Mononuclear cell (primary cell): ENCODE results near the gene NODAL. TPM values are rescaled to one million over a fixed set of nuclear protein-coding genes. Genes with fewer than 3 reads are reported as not detected.
"Not testable (repeated sequence)": the region's sequence is repeated elsewhere in the genome, so short reads cannot be mapped to it uniquely, and the experiment has no call there.

ENCODE experiments used
- H3K27me3 ChIP-seq: 2 replicates; pipeline ENCODE4 v1.6.0; 2011; ENCODE audit warnings: low read length, control low read depth; ENCODE audit not compliant: insufficient read depth
- H3K4me1 ChIP-seq: 2 replicates; pipeline ENCODE4 v1.5.1; 2011; ENCODE audit warnings: mild to moderate bottlenecking, low read length, control low read depth; ENCODE audit not compliant: insufficient read depth
- H3K4me3 ChIP-seq: 2 replicates; pipeline ENCODE4 v1.5.1; 2011; ENCODE audit warnings: mild to moderate bottlenecking, low read length, moderate library complexity
- H3K9me3 ChIP-seq: 2 replicates; pipeline ENCODE4 v1.5.1; 2011; ENCODE audit warnings: low read depth, mild to moderate bottlenecking, control low read depth, low read length
- total RNA-seq: library from RNA; depleted of rRNA; stranded (reverse); fragments of >200 nt; gene quantifications from one replicate; pipeline ENCODE4 v1.2.3, GENCODE V29; 2012

The NODAL gene
- not detected for total RNA-seq

GRCh38 chr10:70441161-70441894 is at the start of gene NODAL:
NODAL (minus strand) TSS chr10:70441681; CDS start chr10:70441667, 14 bp downstream.
- Histone ChIP-seq H3K27me3 (peaks cover 45% of the 10 kb centered on the region), H3K9me3 (no peaks in the 10 kb centered on the region), H3K4me3 (no peak within 1 kb of the TSS), H3K4me1 (peaks cover 16% of the 10 kb centered on the region)

- H3K4me1 ChIP-seq = peaks cover 25% of the 10 kb centered on the region
- no peaks in the 10 kb centered on the region for H3K27me3 ChIP-seq
- no peaks in the 10 kb centered on the region for H3K9me3 ChIP-seq
- no peak overlapping the region for H3K4me3 ChIP-seq
Measured at GRCh38 chr10:70490142-70490541, 48.7 kb upstream of the NODAL start.

- H3K9me3 ChIP-seq = no peaks in the 10 kb centered on the region
- H3K4me1 ChIP-seq = peaks cover 3% of the 10 kb centered on the region
- no peaks in the 10 kb centered on the region for H3K27me3 ChIP-seq
- no peak overlapping the region for H3K4me3 ChIP-seq
Measured at GRCh38 chr10:70487824-70488223, 46.3 kb upstream of the NODAL start.

- not testable (repeated sequence) for H3K9me3 ChIP-seq
- H3K4me1 ChIP-seq = peaks cover 26% of the 10 kb centered on the region
Measured at GRCh38 chr10:70483872-70484271, 42.4 kb upstream of the NODAL start.

GRCh38 chr10:70482982-70483760 is 41.7 kb upstream of the NODAL start:
- no peak overlapping the region for H3K4me3 ChIP-seq
- H3K4me1 ChIP-seq = peaks cover 30% of the 10 kb centered on the region
- peaks cover 2% of the 10 kb centered on the region for H3K27me3 ChIP-seq
- H3K9me3 ChIP-seq = no peaks in the 10 kb centered on the region

More at GRCh38 chr10:70483872-70484271, 42.4 kb upstream of the NODAL start:
- not testable (repeated sequence) for H3K27me3 ChIP-seq, H3K4me3 ChIP-seq

- no peaks in the 10 kb centered on the region for H3K9me3 ChIP-seq
- peaks cover 42% of the 10 kb centered on the region for H3K4me1 ChIP-seq
- H3K4me3 ChIP-seq = no peak overlapping the region
- peaks cover 2% of the 10 kb centered on the region for H3K27me3 ChIP-seq
Measured at GRCh38 chr10:70481831-70482530, 40.5 kb upstream of the NODAL start.

- Histone ChIP-seq H3K4me3 (no peak overlapping the region), H3K27me3 (peaks cover 2% of the 10 kb centered on the region), H3K4me1 (peaks cover 42% of the 10 kb centered on the region)
Measured at GRCh38 chr10:70481105-70481504, 39.6 kb upstream of the NODAL start.

GRCh38 chr10:70480239-70480861 is 38.9 kb upstream of the NODAL start:
- H3K4me1 ChIP-seq = peaks cover 42% of the 10 kb centered on the region
- no peak overlapping the region for H3K4me3 ChIP-seq

More at GRCh38 chr10:70481105-70481504, 39.6 kb upstream of the NODAL start:
- no peaks in the 10 kb centered on the region for H3K9me3 ChIP-seq

GRCh38 chr10:70479626-70480238 is 38.3 kb upstream of the NODAL start:
- peaks cover 42% of the 10 kb centered on the region for H3K4me1 ChIP-seq
- no peak overlapping the region for H3K4me3 ChIP-seq
- H3K27me3 ChIP-seq = peaks cover 2% of the 10 kb centered on the region
- no peaks in the 10 kb centered on the region for H3K9me3 ChIP-seq

More at GRCh38 chr10:70480239-70480861, 38.9 kb upstream of the NODAL start:
- no peaks in the 10 kb centered on the region for H3K9me3 ChIP-seq
- peaks cover 2% of the 10 kb centered on the region for H3K27me3 ChIP-seq

GRCh38 chr10:70479165-70479581 is 37.7 kb upstream of the NODAL start:
- Histone ChIP-seq H3K27me3 (peaks cover 2% of the 10 kb centered on the region), H3K9me3 (no peaks in the 10 kb centered on the region), H3K4me3 (peak overlapping the region; percentile 28), H3K4me1 (peaks cover 42% of the 10 kb centered on the region)

GRCh38 chr10:70478191-70479164 is 37.0 kb upstream of the NODAL start, which contains the start of gene PALD1:
PALD1 (plus strand) TSS chr10:70478767; CDS start chr10:70525952, 47,185 bp downstream.
- no peaks in the 10 kb centered on the region for H3K9me3 ChIP-seq
- H3K27me3 ChIP-seq = peaks cover 2% of the 10 kb centered on the region
- peak within 1 kb of the TSS; percentile 28 for H3K4me3 ChIP-seq
- peaks cover 42% of the 10 kb centered on the region for H3K4me1 ChIP-seq

- Histone ChIP-seq H3K4me3 (no peak overlapping the region), H3K4me1 (peaks cover 42% of the 10 kb centered on the region)
Measured at GRCh38 chr10:70477661-70478162, 36.2 kb upstream of the NODAL start.

More at GRCh38 chr10:70477661-70478162, 36.2 kb upstream of the NODAL start:
- no peaks in the 10 kb centered on the region for H3K9me3 ChIP-seq
- H3K27me3 ChIP-seq = peaks cover 2% of the 10 kb centered on the region
